ENCODE results near the gene WASHC4.

Gene WASHC4

DNA sequence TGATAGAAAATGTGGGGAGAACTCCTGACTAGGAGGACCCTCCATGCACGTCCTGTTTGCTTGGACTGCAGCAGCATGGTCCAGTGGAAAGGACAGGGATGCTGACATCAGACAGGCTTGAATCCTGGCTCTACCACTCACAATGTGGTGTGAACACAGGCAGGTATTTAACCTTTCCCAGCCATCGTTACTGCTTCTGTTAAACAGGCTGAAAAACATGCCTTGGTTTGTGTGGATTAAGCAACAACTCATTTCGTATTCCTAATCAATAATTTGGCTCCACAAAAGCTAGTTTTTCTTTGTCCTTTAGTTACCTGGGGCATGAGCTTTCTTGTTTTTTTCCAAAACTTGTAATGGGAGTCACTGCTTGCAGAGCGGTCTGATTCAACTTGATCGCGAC is 87.4 kb downstream of the WASHC4 start:
- Histone ChIP-seq H3K4me2 (ENCODE audit: low read length) (no peak overlapping the region), H3K36me3 (ENCODE audit: insufficient read depth, low read length) (no peaks in the 10 kb centered on the region), H3F3A (ENCODE audit: insufficient read depth, low read length) (no peaks in the 10 kb centered on the region), H3K4me1 (ENCODE audit: insufficient read depth, low read length, severe bottlenecking) (no peaks in the 10 kb centered on the region), H3K27ac (ENCODE audit: low read depth, low read length, poor library complexity, severe bottlenecking) (no peak overlapping the region), H3K79me2 (ENCODE audit: insufficient read depth, low read length) (no peaks in the 10 kb centered on the region), H3K27me3 (ENCODE audit: insufficient read depth, low read length) (no peaks in the 10 kb centered on the region), H3K4me3 (ENCODE audit: low read depth, low read length, poor library complexity, severe bottlenecking) (no peak overlapping the region), H4K20me1 (ENCODE audit: insufficient read depth, low read length) (no peaks in the 10 kb centered on the region), H3K9ac (ENCODE audit: low read length) (no peak overlapping the region), H3K9me3 (ENCODE audit: low read length) (no peaks in the 10 kb centered on the region), H2AFZ (ENCODE audit: low read length) (no peak overlapping the region), H3K9me2 (ENCODE audit: low read depth, low read length) (no peaks in the 10 kb centered on the region)
- TF ChIP-seq, protein P1, sequence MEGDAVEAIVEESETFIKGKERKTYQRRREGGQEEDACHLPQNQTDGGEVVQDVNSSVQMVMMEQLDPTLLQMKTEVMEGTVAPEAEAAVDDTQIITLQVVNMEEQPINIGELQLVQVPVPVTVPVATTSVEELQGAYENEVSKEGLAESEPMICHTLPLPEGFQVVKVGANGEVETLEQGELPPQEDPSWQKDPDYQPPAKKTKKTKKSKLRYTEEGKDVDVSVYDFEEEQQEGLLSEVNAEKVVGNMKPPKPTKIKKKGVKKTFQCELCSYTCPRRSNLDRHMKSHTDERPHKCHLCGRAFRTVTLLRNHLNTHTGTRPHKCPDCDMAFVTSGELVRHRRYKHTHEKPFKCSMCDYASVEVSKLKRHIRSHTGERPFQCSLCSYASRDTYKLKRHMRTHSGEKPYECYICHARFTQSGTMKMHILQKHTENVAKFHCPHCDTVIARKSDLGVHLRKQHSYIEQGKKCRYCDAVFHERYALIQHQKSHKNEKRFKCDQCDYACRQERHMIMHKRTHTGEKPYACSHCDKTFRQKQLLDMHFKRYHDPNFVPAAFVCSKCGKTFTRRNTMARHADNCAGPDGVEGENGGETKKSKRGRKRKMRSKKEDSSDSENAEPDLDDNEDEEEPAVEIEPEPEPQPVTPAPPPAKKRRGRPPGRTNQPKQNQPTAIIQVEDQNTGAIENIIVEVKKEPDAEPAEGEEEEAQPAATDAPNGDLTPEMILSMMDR (IDR thresholded peaks at IDR 0.05; ENCODE audit: low read length) = no peak
- TF ChIP-seq EZH2 (IDR thresholded peaks at IDR 0.05; ENCODE audit: borderline replicate concordance, low read length) = no peak

GRCh38 chr12:105196090-105196489 is 88.6 kb downstream of the WASHC4 start:
- Histone ChIP-seq H3K79me2 (ENCODE audit: insufficient read depth, low read length) (no peaks in the 10 kb centered on the region), H3K36me3 (ENCODE audit: insufficient read depth, low read length) (no peaks in the 10 kb centered on the region), H3K9ac (ENCODE audit: low read length) (no peak overlapping the region), H3F3A (ENCODE audit: insufficient read depth, low read length) (no peaks in the 10 kb centered on the region), H3K27ac (ENCODE audit: low read depth, low read length, poor library complexity, severe bottlenecking) (no peak overlapping the region), H3K4me1 (ENCODE audit: insufficient read depth, low read length, severe bottlenecking) (no peaks in the 10 kb centered on the region), H4K20me1 (ENCODE audit: insufficient read depth, low read length) (no peaks in the 10 kb centered on the region), H2AFZ (ENCODE audit: low read length) (no peak overlapping the region), H3K9me2 (ENCODE audit: low read depth, low read length) (no peaks in the 10 kb centered on the region), H3K27me3 (ENCODE audit: insufficient read depth, low read length) (no peaks in the 10 kb centered on the region), H3K9me3 (ENCODE audit: low read length) (no peaks in the 10 kb centered on the region), H3K4me3 (ENCODE audit: low read depth, low read length, poor library complexity, severe bottlenecking) (no peak overlapping the region), H3K4me2 (ENCODE audit: low read length) (no peak overlapping the region)
- no peak for TF ChIP-seq EZH2 (IDR thresholded peaks at IDR 0.05; ENCODE audit: borderline replicate concordance, low read length)
- TF ChIP-seq, protein P1 (IDR thresholded peaks at IDR 0.05; ENCODE audit: low read length) = no peak

- no peaks in the 10 kb centered on the region for H3K27me3 ChIP-seq (ENCODE audit: insufficient read depth, low read length)
- H2AFZ ChIP-seq (ENCODE audit: low read length) = no peak overlapping the region
- no peaks in the 10 kb centered on the region for H3K79me2 ChIP-seq (ENCODE audit: insufficient read depth, low read length)
- no peaks in the 10 kb centered on the region for H3K36me3 ChIP-seq (ENCODE audit: insufficient read depth, low read length)
- H3K4me1 ChIP-seq (ENCODE audit: insufficient read depth, low read length, severe bottlenecking) = no peaks in the 10 kb centered on the region
- H3K9me2 ChIP-seq (ENCODE audit: low read depth, low read length) = no peaks in the 10 kb centered on the region
- H3K4me3 ChIP-seq (ENCODE audit: low read depth, low read length, poor library complexity, severe bottlenecking) = no peak overlapping the region
- TF ChIP-seq EZH2 (IDR thresholded peaks at IDR 0.05; ENCODE audit: borderline replicate concordance, low read length) = no peak
- TF ChIP-seq, protein P1 (IDR thresholded peaks at IDR 0.05; ENCODE audit: low read length) = no peak
- H3F3A ChIP-seq (ENCODE audit: insufficient read depth, low read length) = no peaks in the 10 kb centered on the region
- H4K20me1 ChIP-seq (ENCODE audit: insufficient read depth, low read length) = no peaks in the 10 kb centered on the region
- H3K4me2 ChIP-seq (ENCODE audit: low read length) = no peak overlapping the region
- H3K9me3 ChIP-seq (ENCODE audit: low read length) = no peaks in the 10 kb centered on the region
- H3K27ac ChIP-seq (ENCODE audit: low read depth, low read length, poor library complexity, severe bottlenecking) = no peak overlapping the region
- no peak overlapping the region for H3K9ac ChIP-seq (ENCODE audit: low read length)
Measured at GRCh38 chr12:105198961-105199360, 91.4 kb downstream of the WASHC4 start.
